HG03135 (cell line): Measurements from ENCODE around the gene WNT5B.
A peak's percentile ranks its signal among the peaks of the same experiment; 100 is the strongest.
"Not testable (repeated sequence)": the region's sequence is repeated elsewhere in the genome, so short reads cannot be mapped to it uniquely, and the experiment has no call there.

Experiments used
- ATAC-seq: cut with Tn5 transposase; IDR thresholded peaks from one replicate; pipeline ENCODE4 v1.9.1; 2021; ENCODE audit warnings: mild to moderate bottlenecking, moderate library complexity; ENCODE audit not compliant: unreplicated experiment

The WNT5B gene

GRCh38 chr12:1595690-1596347 is 33.2 kb upstream of the WNT5B start:
- no peak for ATAC-seq

GRCh38 chr12:1598757-1599156 is 30.3 kb upstream of the WNT5B start:
- no peak for ATAC-seq

GRCh38 chr12:1602706-1603105 is 26.3 kb upstream of the WNT5B start:
- not testable (repeated sequence) for ATAC-seq

GRCh38 chr12:1603269-1603993 is 25.6 kb upstream of the WNT5B start:
- ATAC-seq, result no peak

GRCh38 chr12:1604464-1604863 is 24.6 kb upstream of the WNT5B start:
- no peak for ATAC-seq

GRCh38 chr12:1605129-1606020 is 23.7 kb upstream of the WNT5B start:
- ATAC-seq, result peak; percentile 33

GRCh38 chr12:1606021-1606622 is 22.9 kb upstream of the WNT5B start:
- peak; percentile 62 for ATAC-seq

- no peak for ATAC-seq
Observed at GRCh38 chr12:1607940-1608712, 20.9 kb upstream of the WNT5B start.

GRCh38 chr12:1608713-1609119 is 20.3 kb upstream of the WNT5B start:
- no peak for ATAC-seq

- no peak for ATAC-seq
Observed at GRCh38 chr12:1610072-1610643, 18.9 kb upstream of the WNT5B start.

GRCh38 chr12:1611803-1612572 is 17.0 kb upstream of the WNT5B start:
- ATAC-seq, result no peak

- ATAC-seq, result no peak
Observed at GRCh38 chr12:1613860-1614259, 15.2 kb upstream of the WNT5B start.

- ATAC-seq, result no peak
Observed at GRCh38 chr12:1614360-1614759, 14.7 kb upstream of the WNT5B start.

- ATAC-seq, result no peak
Observed at GRCh38 chr12:1616233-1617066, 12.6 kb upstream of the WNT5B start.

- ATAC-seq, result no peak
Observed at GRCh38 chr12:1618489-1618888, 10.5 kb upstream of the WNT5B start.

- no peak for ATAC-seq
Observed at GRCh38 chr12:1619159-1619558, 9.9 kb upstream of the WNT5B start.

- ATAC-seq, result no peak
Observed at GRCh38 chr12:1619587-1619986, 9.4 kb upstream of the WNT5B start.

GRCh38 chr12:1620092-1620491 is 8.9 kb upstream of the WNT5B start:
- no peak for ATAC-seq
